ENCODE results near the gene CDKN2A.
A peak's percentile ranks its signal among the peaks of the same experiment; 100 is the strongest.

The CDKN2A gene

GRCh38 chr9:21982861-21983560, 11.2 kb downstream of the CDKN2A start:
- no peak overlapping the region for H3K9ac ChIP-seq
- H3K27me3 ChIP-seq = peaks cover 95 to 98% (median 97%) of the 10 kb centered on the region in 11 experiments
- no peak overlapping the region for H3K4me3 ChIP-seq
- no peak for TF ChIP-seq Cebpa-rat (IDR thresholded peaks at IDR 0.05)
- no peaks in the 10 kb centered on the region for H3K36me3 ChIP-seq
- peak overlapping the region in 1 of 11 experiments; percentile 39; a peak in 1 of 22 replicates for H3K4me2 ChIP-seq
- peaks cover 0 to 26% (median 0%) of the 10 kb centered on the region in 10 experiments; a peak in 4 of 20 replicates for H3K4me1 ChIP-seq
- H4K20me1 ChIP-seq = peaks cover 0 to 71% (median 11%) of the 10 kb centered on the region in 11 experiments; a peak in 12 of 22 replicates
- H3K9me3 ChIP-seq (replicated peaks in 1 of 11) = peaks cover 0 to 14% (median 6%) of the 10 kb centered on the region in 11 experiments; a peak in 10 of 22 replicates
- H3K27ac ChIP-seq = no peak overlapping the region

- Histone ChIP-seq H3K36me3 (no peaks in the 10 kb centered on the region), H3K9ac (no peak overlapping the region), H3K9me3 (replicated peaks in 1 of 11) (peaks cover 0 to 15% (median 10%) of the 10 kb centered on the region in 11 experiments; a peak in 13 of 22 replicates), H4K20me1 (peaks cover 2 to 75% (median 13%) of the 10 kb centered on the region in 11 experiments; a peak in 15 of 22 replicates), H3K27ac (no peak overlapping the region), H3K4me1 (peaks cover 0 to 23% (median 0%) of the 10 kb centered on the region in 10 experiments; a peak in 4 of 20 replicates), H3K4me2 (no peak overlapping the region), H3K27me3 (peaks cover 95 to 98% (median 97%) of the 10 kb centered on the region in 11 experiments), H3K4me3 (no peak overlapping the region)
- TF ChIP-seq Cebpa-rat (IDR thresholded peaks at IDR 0.05) = no peak
These were observed 11.8 kb downstream of the CDKN2A start for GRCh38 chr9:21982391-21982790.

- no peak overlapping the region for H3K9ac ChIP-seq
- peaks cover 13 to 29% (median 15%) of the 10 kb centered on the region in 10 experiments; a peak in 18 of 20 replicates for H3K4me1 ChIP-seq
- H3K4me2 ChIP-seq = peak overlapping the region in 3 of 11 experiments; percentile 21 to 85 (median 85); a peak in 2 of 22 replicates
- peaks cover 8 to 84% (median 61%) of the 10 kb centered on the region in 11 experiments; a peak in 20 of 22 replicates for H4K20me1 ChIP-seq
- no peaks in the 10 kb centered on the region for H3K36me3 ChIP-seq
- H3K9me3 ChIP-seq (replicated peaks in 1 of 11) = peaks cover 0 to 25% (median 15%) of the 10 kb centered on the region in 11 experiments; a peak in 14 of 22 replicates
- peaks cover 96 to 98% (median 97%) of the 10 kb centered on the region in 11 experiments for H3K27me3 ChIP-seq
- 0 out of 20 replicates have a peak overlapping the region, but pooled peaks of 1 of the 10 experiments have one; percentile 50 for H3K4me3 ChIP-seq
- TF ChIP-seq Cebpa-rat (IDR thresholded peaks at IDR 0.05) = no peak
- no peak overlapping the region for H3K27ac ChIP-seq
These were observed 17.8 kb downstream of the CDKN2A start for GRCh38 chr9:21976334-21976875.

- H3K36me3 ChIP-seq = peaks cover 0 to 15% (median 11%) of the 10 kb centered on the region in 11 experiments; a peak in 12 of 22 replicates
- H3K4me2 ChIP-seq = peak overlapping the region; percentile 60 to 88 (median 76)
- H3K27ac ChIP-seq = no peak overlapping the region
- peak overlapping the region in 4 of 11 experiments; percentile 10 to 64 (median 56); a peak in 6 of 22 replicates for H3K9ac ChIP-seq
- peaks cover 12 to 39% (median 28%) of the 10 kb centered on the region in 11 experiments for H3K9me3 ChIP-seq (replicated peaks in 1 of 11)
- no peak for TF ChIP-seq Cebpa-rat (IDR thresholded peaks at IDR 0.05)
- H3K4me1 ChIP-seq = peaks cover 13 to 29% (median 15%) of the 10 kb centered on the region in 10 experiments; a peak in 18 of 20 replicates
- H3K4me3 ChIP-seq = peak overlapping the region; percentile 26 to 61 (median 52); a peak in 19 of 20 replicates
- H4K20me1 ChIP-seq = peaks cover 8 to 95% (median 76%) of the 10 kb centered on the region in 11 experiments; a peak in 20 of 22 replicates
- peaks cover 99 to 100% (median 100%) of the 10 kb centered on the region in 11 experiments for H3K27me3 ChIP-seq
These were observed 19.3 kb downstream of the CDKN2A start for GRCh38 chr9:21974722-21975409.

- peaks cover 0 to 16% (median 11%) of the 10 kb centered on the region in 11 experiments; a peak in 12 of 22 replicates for H3K36me3 ChIP-seq
- peaks cover 15 to 39% (median 29%) of the 10 kb centered on the region in 11 experiments for H3K9me3 ChIP-seq (replicated peaks in 1 of 11)
- peak overlapping the region in 4 of 11 experiments; percentile 10 to 64 (median 56); a peak in 6 of 22 replicates for H3K9ac ChIP-seq
- peak overlapping the region; percentile 26 to 61 (median 52); a peak in 17 of 20 replicates for H3K4me3 ChIP-seq
- H3K4me2 ChIP-seq = peak overlapping the region; percentile 60 to 88 (median 76)
- peaks cover 8 to 95% (median 79%) of the 10 kb centered on the region in 11 experiments; a peak in 20 of 22 replicates for H4K20me1 ChIP-seq
- TF ChIP-seq Cebpa-rat (IDR thresholded peaks at IDR 0.05) = no peak
- no peak overlapping the region for H3K27ac ChIP-seq
- peaks cover 13 to 29% (median 15%) of the 10 kb centered on the region in 10 experiments; a peak in 18 of 20 replicates for H3K4me1 ChIP-seq
- peaks cover 99 to 100% (median 100%) of the 10 kb centered on the region in 11 experiments for H3K27me3 ChIP-seq
These were observed 19.9 kb downstream of the CDKN2A start for GRCh38 chr9:21974343-21974721.

GRCh38 chr9:21972361-21972760, 21.8 kb downstream of the CDKN2A start:
- peaks cover 0 to 22% (median 11%) of the 10 kb centered on the region in 11 experiments; a peak in 12 of 22 replicates for H3K36me3 ChIP-seq
- no peak overlapping the region for H3K4me2 ChIP-seq
- peaks cover 13 to 42% (median 16%) of the 10 kb centered on the region in 10 experiments; a peak in 19 of 20 replicates for H3K4me1 ChIP-seq
- peaks cover 3 to 98% (median 87%) of the 10 kb centered on the region in 11 experiments; a peak in 20 of 22 replicates for H4K20me1 ChIP-seq
- TF ChIP-seq Cebpa-rat (IDR thresholded peaks at IDR 0.05) = no peak
- no peak overlapping the region for H3K9ac ChIP-seq
- H3K4me3 ChIP-seq = no peak overlapping the region
- peaks cover 26 to 47% (median 37%) of the 10 kb centered on the region in 11 experiments for H3K9me3 ChIP-seq (replicated peaks in 1 of 11)
- H3K27ac ChIP-seq = no peak overlapping the region
- H3K27me3 ChIP-seq = peaks cover 99 to 100% (median 100%) of the 10 kb centered on the region in 11 experiments

- peaks cover 0 to 22% (median 11%) of the 10 kb centered on the region in 11 experiments; a peak in 12 of 22 replicates for H3K36me3 ChIP-seq
- H3K27me3 ChIP-seq = peaks cover 99 to 100% (median 100%) of the 10 kb centered on the region in 11 experiments
These were observed 23.2 kb downstream of the CDKN2A start for GRCh38 chr9:21970800-21971640.

More at GRCh38 chr9:21970800-21971640, 23.2 kb downstream of the CDKN2A start:
- Histone ChIP-seq H3K9me3 (replicated peaks in 1 of 11) (peaks cover 24 to 37% (median 33%) of the 10 kb centered on the region in 11 experiments), H4K20me1 (peaks cover 3 to 98% (median 85%) of the 10 kb centered on the region in 11 experiments; a peak in 20 of 22 replicates), H3K4me3 (no peak overlapping the region), H3K9ac (no peak overlapping the region), H3K27ac (no peak overlapping the region), H3K4me2 (no peak overlapping the region), H3K4me1 (peaks cover 18 to 49% (median 22%) of the 10 kb centered on the region in 10 experiments; a peak in 19 of 20 replicates)
- TF ChIP-seq Cebpa-rat (IDR thresholded peaks at IDR 0.05) = no peak

Data from BLaER1 treated with 17β-estradiol and CSF1 and Interleukin-3, amounts not matched to agents 10 nM and 100 nM (cell line).